NCI-H2107 treated with DMSO at 0.1 percent for 48 hours (cell line): ENCODE measurements around the gene CFAP251.
"Not testable (repeated sequence)": the region's sequence is repeated elsewhere in the genome, so short reads cannot be mapped to it uniquely, and the experiment has no call there.

ENCODE experiments used
- DNase-seq: peaks from one replicate; lab custom pipeline; 2025; ENCODE audit not compliant: unreplicated experiment; lab: John Stamatoyannopoulos, UW

CFAP251 gene

DNA sequence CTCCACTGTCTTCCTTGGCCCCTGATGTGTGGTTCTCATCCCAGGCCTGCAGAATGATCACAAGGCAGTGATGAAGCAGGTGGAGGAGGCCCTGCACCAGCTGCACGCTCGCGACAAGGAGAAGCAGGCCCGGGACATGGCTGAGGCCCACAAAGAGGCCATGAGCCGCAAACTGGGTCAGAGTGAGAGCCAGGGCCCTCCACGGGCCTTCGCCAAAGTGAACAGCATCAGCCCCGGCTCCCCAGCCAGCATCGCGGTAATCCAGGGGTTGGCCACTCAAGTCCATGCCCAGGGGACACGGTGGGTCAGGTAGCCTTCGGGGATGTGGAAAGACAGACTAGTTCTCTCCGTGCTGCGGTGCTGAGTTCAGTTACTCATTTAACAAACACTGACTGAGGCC is 18.8 kb upstream of the CFAP251 start:
- no peak for DNase-seq

DNA sequence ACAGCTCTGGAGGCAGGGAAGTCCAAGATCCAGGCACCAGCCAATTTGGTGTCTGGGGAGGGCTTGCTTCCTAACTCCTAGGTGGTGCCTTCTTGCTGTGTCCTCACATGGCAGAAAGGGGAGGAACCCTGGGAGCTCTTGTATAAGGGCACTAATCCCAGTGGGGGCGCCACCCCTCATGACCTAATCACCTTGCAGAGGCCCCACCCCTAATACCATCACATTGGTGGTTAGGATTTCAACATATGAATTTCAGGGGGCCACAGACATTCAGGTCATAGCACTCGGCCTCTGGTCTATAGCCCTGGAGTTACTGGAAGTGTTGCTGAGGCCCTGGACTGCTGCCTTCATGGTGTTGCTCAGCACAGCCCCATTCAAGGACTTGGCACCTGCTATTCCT is 15.2 kb upstream of the CFAP251 start:
- DNase-seq, result no peak

DNA sequence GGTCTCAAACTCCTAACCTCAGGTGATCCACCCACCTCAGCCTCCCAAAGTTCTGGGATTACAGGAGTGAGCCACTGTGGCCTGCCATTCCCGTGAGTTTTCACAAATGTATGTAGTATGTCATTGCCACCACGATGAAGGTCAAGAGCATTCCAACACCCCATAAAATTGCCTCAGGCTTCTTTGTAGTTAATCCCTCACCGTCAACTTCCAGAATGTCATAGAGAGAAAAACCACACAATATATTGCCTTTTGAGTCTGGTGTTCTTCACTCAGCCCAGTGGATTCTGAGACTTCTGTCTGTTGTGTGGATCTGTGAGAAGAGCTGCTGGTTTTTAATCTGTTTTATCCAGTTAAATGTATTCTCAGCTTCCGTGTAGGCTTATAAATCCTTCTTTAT is 12.6 kb upstream of the CFAP251 start:
- no peak for DNase-seq

DNA sequence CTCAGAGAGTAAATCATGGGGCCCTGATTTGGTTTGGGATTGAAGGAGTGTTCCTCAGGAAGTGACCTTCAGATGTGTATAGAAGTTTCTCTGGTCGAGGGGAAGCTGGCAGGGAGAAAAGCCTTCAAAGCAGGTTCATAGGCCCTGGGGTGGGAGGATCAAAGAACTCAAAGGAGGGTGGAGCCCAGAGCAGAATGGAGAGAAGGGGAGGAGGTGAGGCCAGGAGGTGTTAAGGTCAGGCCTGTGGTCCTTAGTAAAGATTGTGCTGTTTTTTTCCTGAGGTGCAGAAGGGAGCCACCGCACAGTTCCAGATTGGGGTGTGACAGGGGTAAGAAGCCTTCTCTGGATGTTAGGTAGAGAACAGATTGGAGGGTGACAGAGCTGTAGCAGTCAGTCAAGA is 9.7 kb upstream of the CFAP251 start:
- no peak for DNase-seq

DNA sequence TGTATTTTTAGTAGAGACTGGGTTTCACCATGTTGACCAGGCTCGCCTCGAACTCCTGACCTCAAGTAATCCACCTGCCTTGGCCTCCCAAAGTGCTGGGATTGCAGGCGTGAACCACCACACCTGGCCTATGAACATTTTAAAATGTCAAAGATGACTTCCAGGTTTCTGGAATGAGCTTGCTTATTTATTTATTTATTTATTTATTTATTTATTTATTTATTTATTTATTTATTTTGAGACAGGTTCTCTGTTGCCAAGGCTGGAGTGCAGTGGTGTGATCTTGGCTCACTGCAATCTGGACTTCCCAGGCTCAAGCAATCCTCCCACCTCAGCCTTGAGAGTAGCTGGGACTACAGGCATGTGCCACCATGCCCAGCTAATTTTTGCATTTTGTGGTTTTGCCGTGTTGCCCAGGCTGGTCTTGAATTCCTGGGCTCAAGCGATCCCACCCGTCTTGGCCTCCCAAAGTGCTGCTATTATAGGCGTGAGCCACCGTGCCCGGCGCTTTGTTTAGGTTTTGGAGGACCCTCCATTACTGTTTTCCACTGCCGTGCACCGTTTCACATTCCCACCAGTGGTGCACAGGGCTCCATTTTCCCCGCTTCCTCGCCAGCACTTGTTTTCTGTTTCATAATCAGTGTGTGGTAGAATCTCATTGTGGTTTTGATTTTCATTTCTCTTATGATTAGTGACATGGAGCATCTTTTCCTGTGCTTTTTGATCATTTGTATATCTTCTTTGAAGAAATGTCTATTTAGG is 6.4 kb upstream of the CFAP251 start:
- DNase-seq, result no peak

DNA sequence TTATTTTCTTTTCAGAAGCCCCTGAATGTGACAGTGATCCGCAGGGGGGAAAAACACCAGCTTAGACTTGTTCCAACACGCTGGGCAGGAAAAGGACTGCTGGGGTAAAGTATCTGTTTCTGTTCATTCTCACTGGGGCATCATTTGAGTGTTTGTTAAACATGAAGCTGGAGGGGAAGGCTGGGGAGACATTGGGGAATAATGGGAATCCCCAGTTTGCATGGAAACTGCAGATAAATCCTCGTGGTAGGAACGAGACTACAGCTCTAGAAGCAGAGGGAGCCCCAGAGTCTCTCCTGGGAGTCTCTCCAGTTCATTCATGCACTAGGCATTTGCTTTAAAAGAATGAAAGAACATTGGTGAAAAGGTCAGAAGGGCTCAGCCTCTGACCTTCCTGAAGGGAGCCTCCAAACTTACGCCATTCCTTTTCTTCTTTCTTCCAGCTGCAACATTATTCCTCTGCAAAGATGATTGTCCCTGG is 2.5 kb upstream of the CFAP251 start:
- DNase-seq, result no peak

DNA sequence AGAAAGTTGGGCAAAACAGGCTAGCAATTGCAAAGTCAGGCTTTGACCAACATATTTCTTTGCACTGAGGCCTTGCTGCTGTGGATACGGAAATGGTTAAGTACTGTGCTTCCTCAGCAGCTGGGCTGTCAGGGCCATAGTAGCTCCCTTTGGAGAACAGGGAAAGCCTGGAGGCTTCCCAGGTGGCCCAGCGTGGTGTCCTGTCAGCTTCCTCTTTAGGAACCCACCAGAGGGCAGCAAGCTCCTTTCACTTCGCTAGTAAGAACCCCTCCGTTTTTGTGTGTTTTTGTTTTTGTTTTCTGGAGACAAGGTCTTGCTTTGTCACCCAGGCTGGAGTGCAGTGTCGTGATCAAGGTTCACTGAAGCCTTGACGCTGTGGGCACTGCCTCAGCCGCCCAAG is 1.7 kb upstream of the CFAP251 start:
- DNase-seq, result peak; percentile 53

DNA sequence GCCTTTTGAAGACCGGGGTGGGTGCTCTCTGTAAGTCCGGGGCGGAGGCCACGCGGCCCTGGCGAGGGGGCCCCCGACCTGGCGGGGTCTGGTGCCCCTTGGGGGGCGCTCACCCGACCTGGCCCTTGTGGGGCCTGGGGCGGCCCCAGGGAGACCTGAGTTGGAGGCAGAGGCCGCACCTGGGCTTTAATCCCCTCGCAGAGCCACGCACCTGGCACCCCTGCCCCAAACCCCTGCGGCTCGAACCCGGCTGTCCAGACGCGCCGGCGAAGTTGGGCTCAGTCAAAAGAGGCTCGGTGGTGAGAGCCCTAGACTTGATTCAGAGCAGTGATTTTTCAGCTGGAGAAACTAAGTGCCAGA is 267 bp downstream of the CFAP251 start:
- no peak for DNase-seq

DNA sequence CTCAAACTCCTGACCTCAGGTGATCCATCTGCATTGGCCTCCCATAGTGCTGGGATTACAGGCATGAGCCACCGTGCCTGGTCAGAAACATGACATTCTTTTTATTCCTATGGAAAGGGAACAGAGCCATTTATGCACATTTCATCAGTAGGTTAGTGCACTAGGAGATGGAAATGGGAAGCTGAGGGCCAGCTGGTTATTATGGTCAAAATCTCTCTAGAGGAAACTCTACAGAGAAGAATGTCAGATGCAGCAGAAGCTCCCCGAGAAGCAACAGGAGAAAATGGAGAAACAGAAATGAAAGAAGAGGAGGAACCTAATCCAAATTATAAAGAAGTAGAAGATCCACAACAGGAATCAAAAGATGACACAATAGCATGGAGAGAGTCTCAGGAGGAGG is 2.7 kb downstream of the CFAP251 start:
- DNase-seq, result no peak

DNA sequence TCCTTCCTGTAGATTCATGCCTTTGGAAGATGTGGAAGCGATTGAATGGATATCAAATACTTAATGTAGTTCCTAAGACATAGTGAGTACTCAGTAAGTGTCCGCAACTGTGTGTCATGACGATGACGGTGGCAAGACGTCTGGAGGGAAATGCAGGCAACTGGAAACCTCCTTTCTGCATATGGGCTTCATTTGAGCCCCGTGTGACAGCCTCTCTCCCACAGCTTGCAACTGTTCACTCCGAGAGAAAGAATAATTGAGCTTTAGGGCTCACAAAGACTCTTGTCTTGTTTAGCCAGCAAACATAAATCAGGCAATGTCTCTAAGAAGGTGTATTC is 6.9 kb downstream of the CFAP251 start:
- no peak for DNase-seq

DNA sequence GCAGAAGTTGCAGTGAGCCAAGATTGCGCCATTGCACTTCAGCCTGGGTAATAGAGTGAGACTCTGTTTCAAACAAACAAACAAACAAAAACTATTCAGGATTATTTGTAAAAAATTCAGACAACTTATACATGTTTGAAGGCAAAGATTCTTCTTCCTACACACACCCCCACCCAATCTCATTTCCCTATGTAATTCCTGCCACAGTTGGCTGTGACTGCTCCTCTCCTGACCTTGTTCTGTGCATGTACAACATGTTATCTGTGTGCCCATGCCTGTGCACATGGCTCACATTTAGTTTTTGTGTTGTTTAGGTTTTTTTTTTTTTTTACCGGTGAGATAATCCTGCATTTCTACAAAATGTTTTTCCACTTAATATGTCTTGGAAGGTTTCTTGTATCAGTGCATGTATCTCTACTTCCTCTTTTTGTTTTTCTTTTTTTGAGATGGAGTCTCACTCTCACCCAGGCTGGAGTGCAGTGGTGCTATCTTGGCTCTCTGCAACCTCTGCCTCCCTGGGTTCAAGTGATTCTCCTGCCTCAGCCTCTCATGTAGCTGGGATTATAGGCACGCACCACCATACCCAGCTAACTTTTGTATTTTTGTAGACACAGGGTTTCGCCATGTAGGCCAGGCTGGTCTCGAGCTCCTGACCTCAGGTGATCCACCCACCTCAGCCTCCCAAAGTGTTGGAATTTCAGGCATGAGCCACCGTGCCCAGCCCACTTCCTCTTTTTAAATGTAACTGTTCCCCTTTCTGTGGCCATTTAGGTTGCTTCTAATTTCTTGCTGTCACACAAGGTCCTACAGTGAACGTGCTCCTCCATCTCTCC is 8.7 kb downstream of the CFAP251 start:
- no peak for DNase-seq

DNA sequence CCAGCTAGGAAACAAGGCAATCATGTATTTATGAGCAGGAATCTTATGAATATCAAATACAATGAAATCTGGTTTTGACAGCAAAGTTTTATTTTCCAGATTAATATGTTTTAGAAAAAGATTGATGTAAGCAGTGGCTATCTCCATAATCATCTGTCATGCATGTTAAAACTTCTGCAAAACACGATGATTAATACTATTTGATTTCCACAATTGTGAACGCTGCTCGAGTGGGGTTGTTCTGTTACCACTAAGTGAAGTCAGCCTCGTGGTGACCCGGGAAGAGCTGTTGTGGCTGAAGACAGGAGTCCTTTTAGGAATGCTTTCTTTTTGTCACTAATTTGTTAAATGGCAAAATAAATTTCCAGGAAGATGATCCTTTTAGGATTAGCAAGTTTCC is 9.4 kb downstream of the CFAP251 start:
- no peak for DNase-seq

DNA sequence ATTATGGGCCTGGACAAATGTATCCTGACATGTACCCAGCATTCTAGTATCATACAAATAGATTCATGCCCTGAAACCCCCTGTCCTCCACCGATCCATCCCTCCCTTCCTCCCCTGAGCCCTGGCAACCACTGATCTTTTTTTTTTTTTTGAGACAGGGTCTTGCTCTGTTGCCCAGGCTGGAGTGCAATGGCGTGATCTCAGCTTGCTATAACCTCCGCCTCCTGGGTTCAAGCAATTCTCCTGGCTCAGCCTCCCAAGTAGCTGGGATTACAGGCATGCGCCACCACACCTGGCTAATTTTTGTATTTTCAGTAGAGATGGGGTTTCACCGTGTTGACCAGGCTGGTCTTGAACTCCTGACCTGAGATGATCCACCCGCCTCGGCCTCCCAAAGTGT is 11.2 kb downstream of the CFAP251 start:
- DNase-seq, result not testable (repeated sequence)

DNA sequence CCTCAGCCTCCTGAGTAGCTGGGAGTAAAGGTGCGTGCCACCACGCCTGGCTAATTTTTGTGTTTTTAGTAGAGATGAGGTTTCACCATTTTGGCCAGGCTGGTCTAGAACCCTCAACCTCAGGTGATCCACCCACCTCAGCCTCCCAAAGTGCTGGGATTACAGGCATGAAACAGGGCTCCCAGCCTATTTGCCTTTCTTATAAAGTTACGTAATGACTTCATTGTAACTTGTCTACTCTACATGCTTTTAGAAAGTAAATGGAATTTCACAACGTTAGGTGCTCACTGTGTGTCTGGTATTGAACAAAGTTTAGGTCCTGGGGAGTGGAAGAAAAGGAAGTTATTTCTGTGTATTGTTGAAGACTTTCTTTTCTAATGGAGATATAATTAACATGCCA is 12.5 kb downstream of the CFAP251 start:
- no peak for DNase-seq

DNA sequence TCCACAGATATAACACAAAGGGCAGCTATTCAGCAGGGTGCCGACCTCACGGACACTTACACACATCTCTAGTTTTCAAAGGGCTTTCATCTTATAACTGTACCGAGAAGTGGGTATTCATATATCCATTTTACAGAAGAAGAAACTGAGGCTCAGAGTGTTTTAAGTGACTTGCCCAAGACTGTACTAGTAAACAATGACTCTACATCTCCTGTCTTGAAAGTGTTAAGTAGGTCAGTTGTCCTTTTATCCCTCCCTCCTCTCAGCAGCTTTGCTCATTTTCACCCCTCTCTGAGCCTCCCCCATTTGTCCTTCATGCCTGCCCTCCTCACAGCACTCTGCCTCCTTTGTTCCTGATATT is 13.8 kb downstream of the CFAP251 start:
- DNase-seq, result no peak

DNA sequence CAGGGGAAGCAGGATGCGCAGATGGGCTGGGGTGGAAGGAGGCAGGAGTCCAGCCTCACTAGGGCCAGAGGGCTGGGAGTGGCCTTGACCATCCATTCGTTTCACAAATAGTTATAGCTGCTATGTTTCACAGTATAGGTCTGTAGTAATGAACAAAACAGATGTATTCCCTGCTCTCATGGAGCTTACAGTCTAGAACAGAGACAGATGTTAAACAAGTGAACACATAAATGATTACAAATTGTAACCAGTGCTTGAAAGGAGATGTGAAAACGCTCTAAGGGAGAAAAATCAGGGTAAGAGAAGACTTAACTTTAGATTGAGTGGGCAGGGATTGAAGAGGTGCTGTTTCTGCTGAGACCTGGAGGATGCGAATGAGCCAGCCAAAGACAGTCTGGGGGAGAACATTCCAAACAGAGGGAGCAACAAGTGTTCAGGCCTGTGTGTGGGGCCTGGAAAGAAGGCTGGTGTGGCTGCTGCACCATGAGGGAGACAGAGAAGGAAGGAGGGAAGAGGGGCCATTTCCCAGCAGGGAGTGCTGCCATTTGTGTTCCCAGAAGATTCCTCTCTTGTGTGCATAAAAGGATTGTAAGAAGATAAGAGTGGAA is 14.6 kb downstream of the CFAP251 start:
- no peak for DNase-seq

DNA sequence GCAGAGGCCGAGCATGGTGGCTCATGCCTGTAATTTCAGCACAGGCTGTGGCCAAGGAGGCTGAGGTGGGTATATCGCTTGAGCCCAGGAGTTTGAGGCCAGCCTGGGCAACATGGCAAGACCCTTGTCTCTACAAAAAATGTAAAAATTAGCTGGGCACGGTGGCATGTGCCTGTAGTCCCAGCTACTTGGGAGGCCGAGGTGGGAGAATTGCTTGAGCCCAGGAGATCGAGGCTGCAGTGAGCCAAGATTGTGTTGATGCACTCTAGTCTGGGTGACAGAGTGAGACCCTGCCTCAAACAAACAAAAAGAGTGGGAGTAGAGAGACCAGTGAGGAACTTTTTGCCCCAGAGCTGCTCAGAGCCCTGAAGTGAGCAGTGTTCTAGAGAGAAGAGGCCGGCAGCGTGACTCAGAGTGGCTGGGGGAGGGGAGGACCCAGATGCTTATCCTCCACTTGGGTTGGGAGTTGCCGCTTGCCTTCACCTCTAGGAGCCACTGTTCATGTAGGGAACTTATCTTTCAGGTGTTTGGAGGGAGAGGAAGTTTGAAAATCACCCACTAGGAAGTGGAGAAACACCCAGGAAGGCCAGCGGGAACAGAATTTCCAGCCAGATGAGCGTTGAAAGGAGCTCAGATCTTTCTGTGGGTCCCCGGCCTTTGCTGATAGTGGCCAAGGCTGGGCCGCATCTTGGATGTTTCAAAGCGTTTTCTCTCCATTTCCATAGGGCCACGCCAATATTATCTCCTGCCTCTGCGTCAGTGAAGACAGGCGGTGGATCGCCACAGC is 15.3 kb downstream of the CFAP251 start:
- no peak for DNase-seq

DNA sequence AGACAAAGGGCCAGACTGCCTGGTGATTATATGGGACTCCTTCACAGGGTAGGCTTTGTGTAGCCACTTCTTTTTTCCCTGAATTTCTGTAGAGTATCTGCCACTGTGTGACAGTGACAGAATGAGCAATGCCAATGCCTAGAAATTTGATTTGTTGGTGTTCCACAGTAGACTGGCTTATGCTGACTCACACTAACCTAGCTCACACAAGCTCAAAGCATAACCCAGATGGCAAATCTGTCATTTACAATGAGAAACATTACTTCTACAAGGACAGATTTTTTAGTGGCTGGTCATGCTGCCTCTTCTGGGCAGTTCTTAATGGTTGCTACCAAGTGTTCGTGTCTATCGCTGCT is 15.9 kb downstream of the CFAP251 start:
- DNase-seq, result no peak

DNA sequence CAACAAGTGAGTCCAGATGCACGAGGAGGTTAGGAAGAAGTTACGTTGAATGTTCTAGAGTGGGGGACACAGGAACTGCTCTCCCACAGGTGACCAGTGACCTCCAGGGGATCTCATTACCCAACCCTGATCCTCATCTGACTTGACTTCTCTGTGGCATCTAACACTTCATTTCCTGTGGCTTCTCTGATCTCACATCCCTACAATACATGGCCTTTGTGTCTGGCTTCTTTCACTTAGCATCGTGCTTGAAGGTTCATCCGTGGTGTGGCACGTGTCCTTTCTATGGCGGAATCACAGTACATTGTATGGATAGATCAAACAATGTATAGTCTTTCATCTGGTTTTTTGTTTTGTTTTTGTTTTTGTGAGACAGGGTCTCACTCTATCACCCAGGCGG is 19.3 kb downstream of the CFAP251 start:
- DNase-seq, result no peak

DNA sequence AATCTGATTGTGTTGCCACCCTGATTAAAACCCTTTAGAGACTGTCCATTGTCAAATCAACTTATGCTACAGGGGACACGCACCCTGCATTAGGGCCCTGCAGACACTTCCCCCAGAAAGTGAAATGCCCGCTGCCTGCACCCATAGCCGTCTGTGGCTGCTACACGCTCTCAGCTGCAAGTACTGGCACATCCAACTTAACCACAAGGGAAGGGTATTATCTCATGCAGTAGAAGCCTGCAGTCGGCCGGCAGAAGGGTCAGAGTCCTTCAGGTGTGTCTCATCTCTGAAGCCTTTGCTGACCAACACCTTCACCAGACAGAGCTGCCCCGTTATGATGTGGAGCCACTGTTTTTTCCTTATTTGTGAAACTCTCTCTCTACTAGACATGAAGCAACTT is 20.8 kb downstream of the CFAP251 start:
- peak; percentile 24 for DNase-seq

DNA sequence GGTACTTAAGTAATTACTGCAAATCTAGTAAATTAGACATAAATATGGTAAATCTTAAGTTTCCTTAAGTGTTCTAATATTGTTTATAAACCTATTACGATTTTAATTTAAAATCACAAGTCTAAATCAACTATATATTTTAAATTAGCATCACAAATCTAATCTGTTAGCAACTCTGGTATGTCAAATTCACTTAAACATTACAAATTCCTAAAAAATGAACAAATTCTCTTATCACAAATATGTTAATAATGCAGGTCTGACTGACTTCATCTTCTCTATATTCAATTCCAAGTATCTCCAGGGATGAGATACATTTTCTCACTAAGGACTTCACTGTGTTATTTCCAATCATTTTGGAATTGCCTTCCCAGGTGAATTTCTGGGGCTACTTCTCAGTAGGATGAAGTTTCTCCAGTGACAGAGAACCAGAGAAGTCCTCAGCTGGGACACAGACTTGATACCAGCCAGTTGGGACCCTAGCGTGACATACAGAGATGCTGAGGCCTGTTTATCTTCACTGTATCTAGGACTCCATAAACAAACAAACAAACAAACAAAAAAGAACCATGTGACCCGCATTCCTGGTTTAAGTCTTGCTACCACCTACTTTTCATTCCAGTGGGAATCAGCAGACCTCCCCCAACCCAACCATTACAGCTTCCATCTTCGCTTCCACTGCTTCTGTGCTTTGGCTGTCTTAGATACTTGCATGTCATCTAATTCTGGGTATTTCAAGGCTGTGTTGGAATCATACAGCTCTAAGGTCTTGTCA is 21.8 kb downstream of the CFAP251 start:
- no peak for DNase-seq
